ENCODE data around the gene RGP1. TPM values are rescaled to one million over a fixed set of nuclear protein-coding genes. Genes with fewer than 3 reads are reported as not detected.

RGP1 gene
- total RNA-seq, 4 donors from 2014 or later = 16.5 to 44.4 (median 38.3) TPM

DNA sequence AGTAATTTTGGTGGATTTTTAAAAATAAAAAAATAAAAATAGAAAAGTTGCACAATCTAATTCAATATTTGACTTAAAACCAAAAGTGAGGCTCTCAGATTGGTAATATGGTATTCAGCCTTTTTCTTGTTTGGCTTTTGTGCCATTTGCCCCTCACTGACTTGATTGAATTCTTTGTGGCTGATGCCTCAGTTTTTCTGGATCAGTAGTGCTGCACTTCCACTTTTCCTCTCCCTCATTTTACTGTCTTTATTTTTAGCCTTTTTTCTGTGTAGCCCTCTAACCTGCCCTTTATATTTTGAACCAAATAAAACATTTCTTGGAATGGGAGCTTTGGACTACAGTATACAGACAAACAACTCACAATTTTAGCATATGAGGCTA, 8.8 kb downstream of the RGP1 start:
- DNase-seq = no peak
- Histone ChIP-seq H3K4me3 (peak overlapping the region in 2 of 4 donors; percentile 78 to 85), H3K9me3 (no peaks in the 10 kb centered on the region), H3K27me3 (no peaks in the 10 kb centered on the region), H3K36me3 (peaks cover 0 to 22% (median 0%) of the 10 kb centered on the region in 3 donors), H3K27ac (peak overlapping the region; percentile 86 to 96 (median 94)), H3K4me1 (peaks cover 0 to 16% (median 9%) of the 10 kb centered on the region in 4 donors)
- no peak for TF ChIP-seq POLR2A (IDR thresholded peaks at IDR 0.05)
- TF ChIP-seq, protein P1, sequence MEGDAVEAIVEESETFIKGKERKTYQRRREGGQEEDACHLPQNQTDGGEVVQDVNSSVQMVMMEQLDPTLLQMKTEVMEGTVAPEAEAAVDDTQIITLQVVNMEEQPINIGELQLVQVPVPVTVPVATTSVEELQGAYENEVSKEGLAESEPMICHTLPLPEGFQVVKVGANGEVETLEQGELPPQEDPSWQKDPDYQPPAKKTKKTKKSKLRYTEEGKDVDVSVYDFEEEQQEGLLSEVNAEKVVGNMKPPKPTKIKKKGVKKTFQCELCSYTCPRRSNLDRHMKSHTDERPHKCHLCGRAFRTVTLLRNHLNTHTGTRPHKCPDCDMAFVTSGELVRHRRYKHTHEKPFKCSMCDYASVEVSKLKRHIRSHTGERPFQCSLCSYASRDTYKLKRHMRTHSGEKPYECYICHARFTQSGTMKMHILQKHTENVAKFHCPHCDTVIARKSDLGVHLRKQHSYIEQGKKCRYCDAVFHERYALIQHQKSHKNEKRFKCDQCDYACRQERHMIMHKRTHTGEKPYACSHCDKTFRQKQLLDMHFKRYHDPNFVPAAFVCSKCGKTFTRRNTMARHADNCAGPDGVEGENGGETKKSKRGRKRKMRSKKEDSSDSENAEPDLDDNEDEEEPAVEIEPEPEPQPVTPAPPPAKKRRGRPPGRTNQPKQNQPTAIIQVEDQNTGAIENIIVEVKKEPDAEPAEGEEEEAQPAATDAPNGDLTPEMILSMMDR (IDR thresholded peaks at IDR 0.05) = no peak

DNA sequence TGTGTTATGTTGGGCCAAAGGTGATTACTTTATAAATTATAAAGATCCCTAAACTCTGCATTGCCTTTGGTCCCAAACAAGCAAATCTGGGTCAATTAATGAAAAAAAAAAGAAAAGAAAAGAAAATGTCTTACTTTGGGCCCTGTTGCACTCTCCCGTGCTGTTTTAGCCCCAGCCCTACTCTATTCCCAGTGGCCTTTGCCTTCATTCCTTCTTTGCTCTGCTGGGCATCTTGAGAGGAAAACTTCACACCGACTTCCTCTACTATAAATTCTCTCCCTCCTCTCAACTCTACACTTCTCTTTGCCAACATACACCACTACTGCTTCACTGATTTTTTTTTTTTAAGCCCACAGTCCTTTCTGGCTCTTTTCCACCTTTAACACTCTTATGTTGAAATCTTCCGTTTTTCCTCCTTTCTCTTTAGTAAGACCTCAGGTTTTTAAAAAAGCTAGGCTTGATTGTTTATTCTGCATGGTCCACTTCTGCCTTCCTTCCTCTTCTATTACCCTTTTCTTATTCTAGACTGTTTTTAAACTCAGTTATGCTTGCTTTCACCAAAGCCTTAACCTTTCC, 9.5 kb downstream of the RGP1 start:
- H3K27ac ChIP-seq = peak overlapping the region in 2 of 4 donors; percentile 51 to 96
- peaks cover 0 to 15% (median 0%) of the 10 kb centered on the region in 3 donors for H3K36me3 ChIP-seq
- TF ChIP-seq, protein P1 (IDR thresholded peaks at IDR 0.05) = no peak
- no peak for TF ChIP-seq POLR2A (IDR thresholded peaks at IDR 0.05)
- H3K9me3 ChIP-seq = no peaks in the 10 kb centered on the region
- DNase-seq = no peak
- H3K4me1 ChIP-seq = peaks cover 0 to 16% (median 9%) of the 10 kb centered on the region in 4 donors
- no peaks in the 10 kb centered on the region for H3K27me3 ChIP-seq
- no peak overlapping the region for H3K4me3 ChIP-seq

DNA sequence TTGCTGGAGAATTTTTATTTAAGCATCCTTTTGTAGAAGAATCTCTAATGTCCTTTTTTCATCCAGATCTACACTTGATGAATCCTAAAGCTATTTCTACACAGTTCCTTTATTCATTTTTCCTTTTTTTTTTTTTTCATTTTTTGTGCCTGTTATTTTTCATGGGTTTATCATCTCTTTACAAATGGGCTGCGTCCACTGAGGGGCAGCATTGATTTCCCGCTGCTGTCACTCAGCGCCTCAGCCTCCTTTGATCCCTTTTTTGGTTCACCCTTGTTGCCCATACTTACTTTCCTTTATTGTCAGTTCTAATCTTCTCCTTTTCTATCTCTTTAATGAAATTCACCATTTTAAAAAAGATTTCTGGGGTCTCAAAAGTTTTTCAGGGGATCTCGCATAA, 10.7 kb downstream of the RGP1 start:
- Histone ChIP-seq H3K4me1 (peaks cover 0 to 16% (median 9%) of the 10 kb centered on the region in 4 donors), H3K36me3 (peaks cover 0 to 3% (median 0%) of the 10 kb centered on the region in 3 donors), H3K4me3 (no peak overlapping the region), H3K27me3 (no peaks in the 10 kb centered on the region), H3K9me3 (no peaks in the 10 kb centered on the region), H3K27ac (no peak overlapping the region)
- no peak for DNase-seq
- TF ChIP-seq, protein P1 (IDR thresholded peaks at IDR 0.05) = no peak
- TF ChIP-seq POLR2A (IDR thresholded peaks at IDR 0.05) = no peak

DNA sequence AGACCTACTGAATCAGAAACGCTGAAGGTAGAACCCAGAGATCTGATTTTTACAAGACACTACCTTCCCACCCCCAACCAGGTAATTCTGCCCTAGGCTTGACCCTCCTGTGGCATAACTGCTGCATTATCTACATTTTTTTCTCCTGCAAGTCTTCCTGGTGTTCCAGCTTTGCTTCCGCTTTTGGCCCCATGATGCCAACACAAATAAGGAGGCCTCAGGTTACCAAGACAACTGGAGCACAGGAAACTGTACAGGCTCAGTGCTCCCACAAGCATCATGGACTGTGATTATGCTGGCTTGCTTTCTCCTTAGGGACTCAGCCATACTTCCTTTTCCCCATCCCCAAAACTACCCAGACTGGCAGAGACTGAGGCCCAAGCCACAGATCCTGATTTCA, 11.6 kb downstream of the RGP1 start:
- DNase-seq = no peak
- Histone ChIP-seq H3K4me1 (peaks cover 0 to 16% (median 9%) of the 10 kb centered on the region in 4 donors), H3K27ac (no peak overlapping the region)

DNA sequence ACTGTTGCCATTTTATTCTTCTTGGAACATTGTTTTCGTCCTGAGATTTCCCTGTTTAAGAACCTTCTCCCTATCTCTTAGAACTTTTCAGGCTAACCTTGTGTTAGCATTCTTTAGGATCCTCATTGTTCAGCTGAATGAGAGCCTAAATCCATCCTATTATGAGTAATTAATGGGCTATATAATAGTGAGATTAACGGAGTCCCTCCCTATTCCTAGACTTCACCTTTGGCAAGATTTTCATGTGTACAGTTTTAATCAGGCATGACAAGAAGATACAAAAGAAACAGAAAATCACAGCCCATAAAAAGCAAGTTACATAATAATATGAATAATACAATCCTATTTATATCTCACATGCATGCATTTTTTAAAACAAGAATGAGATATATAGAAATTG, 14.1 kb downstream of the RGP1 start:
- peaks cover 0 to 8% (median 0%) of the 10 kb centered on the region in 4 donors for H3K4me1 ChIP-seq
- no peak for TF ChIP-seq POLR2A (IDR thresholded peaks at IDR 0.05)
- TF ChIP-seq, protein P1 (IDR thresholded peaks at IDR 0.05) = no peak
- DNase-seq = no peak
- no peaks in the 10 kb centered on the region for H3K36me3 ChIP-seq
- H3K27ac ChIP-seq = no peak overlapping the region
- no peak overlapping the region for H3K4me3 ChIP-seq
- no peaks in the 10 kb centered on the region for H3K27me3 ChIP-seq
- H3K9me3 ChIP-seq = no peaks in the 10 kb centered on the region

More for the DNA sequence above, 11.6 kb downstream of the RGP1 start:
- TF ChIP-seq, protein P1 (IDR thresholded peaks at IDR 0.05) = no peak
- TF ChIP-seq POLR2A (IDR thresholded peaks at IDR 0.05) = no peak
- H3K36me3 ChIP-seq = no peaks in the 10 kb centered on the region
- no peaks in the 10 kb centered on the region for H3K27me3 ChIP-seq
- H3K9me3 ChIP-seq = no peaks in the 10 kb centered on the region
- no peak overlapping the region for H3K4me3 ChIP-seq
